ENCODE measurements around the gene TBC1D4.

Gene TBC1D4

GRCh38 chr13:75416327-75417011 is 65.5 kb downstream of the TBC1D4 start:
- DNase-seq = peak; percentile 17

- no peak for DNase-seq
These were observed 66.3 kb downstream of the TBC1D4 start for GRCh38 chr13:75415694-75416093.

GRCh38 chr13:75415171-75415570 is 66.8 kb downstream of the TBC1D4 start:
- no peak for DNase-seq

GRCh38 chr13:75414036-75414827 is 67.7 kb downstream of the TBC1D4 start:
- DNase-seq = no peak

GRCh38 chr13:75411924-75412537 is 69.9 kb downstream of the TBC1D4 start:
- no peak for DNase-seq

GRCh38 chr13:75410207-75410606 is 71.8 kb downstream of the TBC1D4 start:
- no peak for DNase-seq

GRCh38 chr13:75407998-75408397 is 74.0 kb downstream of the TBC1D4 start:
- DNase-seq = no peak

GRCh38 chr13:75407473-75407872 is 74.5 kb downstream of the TBC1D4 start:
- DNase-seq = no peak

GRCh38 chr13:75405976-75406703 is 75.8 kb downstream of the TBC1D4 start:
- no peak for DNase-seq

GRCh38 chr13:75404726-75405125 is 77.2 kb downstream of the TBC1D4 start:
- no peak for DNase-seq

- DNase-seq = no peak
These were observed 79.2 kb downstream of the TBC1D4 start for GRCh38 chr13:75402787-75403186.

- no peak for DNase-seq
These were observed 81.2 kb downstream of the TBC1D4 start for GRCh38 chr13:75400775-75401174.

- no peak for DNase-seq
These were observed 82.1 kb downstream of the TBC1D4 start for GRCh38 chr13:75399879-75400217.

- no peak for DNase-seq
These were observed 82.6 kb downstream of the TBC1D4 start for GRCh38 chr13:75399168-75399878.

- no peak for DNase-seq
These were observed 83.9 kb downstream of the TBC1D4 start for GRCh38 chr13:75398072-75398471.

GRCh38 chr13:75395901-75396300 is 86.1 kb downstream of the TBC1D4 start:
- DNase-seq = no peak

- DNase-seq = no peak
These were observed 86.9 kb downstream of the TBC1D4 start for GRCh38 chr13:75395066-75395465.

- no peak for DNase-seq
These were observed 88.0 kb downstream of the TBC1D4 start for GRCh38 chr13:75393839-75394520.

- DNase-seq = no peak
These were observed 90.4 kb downstream of the TBC1D4 start for GRCh38 chr13:75391432-75392100.

- no peak for DNase-seq
These were observed 91.7 kb downstream of the TBC1D4 start for GRCh38 chr13:75390229-75390628.

GRCh38 chr13:75385708-75386083 is 96.3 kb downstream of the TBC1D4 start:
- DNase-seq = no peak
